ENCODE measurements around the gene BAHCC1.

Gene BAHCC1

GRCh38 chr17:81500047-81500446 lies 104.8 kb downstream of the BAHCC1 start:
- DNase-seq = no peak

- DNase-seq = no peak
Observed at GRCh38 chr17:81502471-81503017, 107.3 kb downstream of the BAHCC1 start.

- no peak for DNase-seq
Observed at GRCh38 chr17:81503619-81504018, 108.4 kb downstream of the BAHCC1 start.

GRCh38 chr17:81508639-81509206 lies 113.5 kb downstream of the BAHCC1 start:
- no peak for DNase-seq

- no peak for DNase-seq
Observed at GRCh38 chr17:81509207-81509971, 114.1 kb downstream of the BAHCC1 start.

GRCh38 chr17:81509972-81510784 lies 114.9 kb downstream of the BAHCC1 start:
- DNase-seq = no peak

GRCh38 chr17:81510785-81511553 lies 115.7 kb downstream of the BAHCC1 start:
- no peak for DNase-seq

- DNase-seq = no peak
Observed at GRCh38 chr17:81511554-81511803, 116.2 kb downstream of the BAHCC1 start.

- DNase-seq = no peak
Observed at GRCh38 chr17:81511804-81512561, 116.7 kb downstream of the BAHCC1 start.

GRCh38 chr17:81512562-81513371 lies 117.5 kb downstream of the BAHCC1 start, which contains the start of gene ACTG1:
Gene ACTG1, minus strand, starts transcription at chr17:81512799. Its CDS starts 445 bp downstream, at chr17:81512354.
- DNase-seq = peak; percentile 88

- no peak for DNase-seq
Observed at GRCh38 chr17:81513372-81513752, 118.1 kb downstream of the BAHCC1 start.

- no peak for DNase-seq
Observed at GRCh38 chr17:81513753-81514488, 118.7 kb downstream of the BAHCC1 start.

GRCh38 chr17:81514489-81514738 lies 119.2 kb downstream of the BAHCC1 start:
- no peak for DNase-seq

- DNase-seq = peak; percentile 27
Observed at GRCh38 chr17:81514739-81515529, 119.7 kb downstream of the BAHCC1 start.

- DNase-seq = no peak
Observed at GRCh38 chr17:81515530-81516041, 120.3 kb downstream of the BAHCC1 start.

All from NCI-H1436 treated with DMSO at 0.1 percent for 48 hours (cell line).